Forelimb muscle (tissue), 1 donor: ENCODE data around the gene MCOLN3. TPM values are rescaled to one million over a fixed set of nuclear protein-coding genes. Genes with fewer than 3 reads are reported as not detected.
"Not testable (repeated sequence)": the region's sequence is repeated elsewhere in the genome, so short reads cannot be mapped to it uniquely, and the experiment has no call there.

Experiments used
- DNase-seq: peaks from one replicate; pipeline ENCODE4 v3.0.0-alpha.2; 2013; ENCODE audit warnings: low read depth
- polyA plus RNA-seq: library from polyadenylated mRNA; unstranded; fragments of 120-200 nt; gene quantifications from one replicate; pipeline ENCODE4 v1.2.1, GENCODE V29; 2013; ENCODE audit not compliant: insufficient read length

Gene MCOLN3
- polyA plus RNA-seq, 1 donor, result 3.4 TPM

GRCh38 chr1:84991097-84991920 lies 57.0 kb downstream of the MCOLN3 start:
- DNase-seq, result no peak

- no peak for DNase-seq
These were observed 59.7 kb downstream of the MCOLN3 start for GRCh38 chr1:84988588-84988987.

GRCh38 chr1:84986561-84986960 lies 61.7 kb downstream of the MCOLN3 start:
- not testable (repeated sequence) for DNase-seq

GRCh38 chr1:84985365-84985764 lies 62.9 kb downstream of the MCOLN3 start:
- no peak for DNase-seq

- no peak for DNase-seq
These were observed 65.9 kb downstream of the MCOLN3 start for GRCh38 chr1:84982395-84982794.

- DNase-seq, result no peak
These were observed 73.3 kb downstream of the MCOLN3 start for GRCh38 chr1:84975035-84975434.

GRCh38 chr1:84973498-84974334 lies 74.6 kb downstream of the MCOLN3 start:
- no peak for DNase-seq

GRCh38 chr1:84972377-84972987 lies 75.8 kb downstream of the MCOLN3 start:
- no peak for DNase-seq

GRCh38 chr1:84971957-84972356 lies 76.3 kb downstream of the MCOLN3 start:
- no peak for DNase-seq

GRCh38 chr1:84969489-84970250 lies 78.6 kb downstream of the MCOLN3 start:
- no peak for DNase-seq

- no peak for DNase-seq
These were observed 79.4 kb downstream of the MCOLN3 start for GRCh38 chr1:84968865-84969264.

GRCh38 chr1:84968101-84968500 lies 80.2 kb downstream of the MCOLN3 start:
- no peak for DNase-seq

Other genes with a start within 250 kb of the MCOLN3 start
- gene LPAR3, start 155.3 kb downstream of the MCOLN3 start, polyA plus RNA-seq, result 0.11 TPM
- 0.16 TPM for gene MCOLN2, start 51.4 kb downstream of the MCOLN3 start, polyA plus RNA-seq
- gene SYDE2, start 152.5 kb upstream of the MCOLN3 start, polyA plus RNA-seq, result 3.7 TPM
- gene C1orf52, start 211.2 kb upstream of the MCOLN3 start, polyA plus RNA-seq, result 23.1 TPM
- 10.6 TPM for gene BCL10, start 228.1 kb upstream of the MCOLN3 start, polyA plus RNA-seq